Activated naive CD4-positive, alpha-beta T cell treated with Interleukin-2 at 50 U/mL for 16 hours (primary cell): ENCODE results near the gene FBXL7.

Experiments
- DNase-seq: peaks from one replicate; pipeline ENCODE4 v3.0.0-alpha.2; 2020

The FBXL7 gene

DNA sequence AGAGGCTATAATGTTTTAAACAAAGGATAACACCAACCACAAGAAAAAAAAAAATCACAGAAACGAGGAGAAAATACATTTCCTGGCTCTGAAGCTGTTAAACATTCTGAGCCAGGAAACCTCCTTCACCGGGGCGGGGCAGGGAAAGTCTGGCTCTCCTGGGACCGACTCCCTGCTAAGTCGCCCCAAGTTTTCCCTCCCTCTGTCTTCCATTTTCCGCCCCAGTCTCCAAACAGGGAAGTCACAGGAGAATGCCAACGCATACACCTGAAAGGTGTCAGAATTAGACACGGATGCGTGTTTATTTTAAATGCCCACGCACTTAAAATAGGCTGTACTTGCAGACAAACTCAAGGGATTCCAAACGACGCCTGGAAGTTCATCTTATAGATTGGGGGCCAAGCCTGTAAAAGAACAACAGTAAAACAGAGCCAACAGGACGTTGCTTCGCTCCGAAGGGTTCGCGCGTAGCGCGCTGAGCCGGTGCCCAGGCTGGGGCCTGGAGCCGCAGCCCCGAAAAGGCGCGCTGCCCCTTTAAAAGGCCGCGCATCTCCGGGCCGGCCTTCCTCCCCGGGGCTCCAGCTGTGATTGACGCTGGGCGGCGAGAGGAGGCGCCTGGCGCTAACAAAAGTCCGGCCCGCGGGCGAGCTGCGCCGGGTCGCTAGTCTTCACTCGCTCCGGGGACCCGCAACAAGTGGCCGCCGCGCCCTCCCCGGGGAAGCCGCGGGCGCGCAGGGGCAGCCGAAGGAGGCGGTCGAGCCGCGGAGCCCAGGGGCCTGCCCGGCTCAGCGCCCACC is at the start of gene FBXL7:
TSS of gene FBXL7 (plus strand) at position 653 of the 797 bp plus-strand sequence.
- DNase-seq: no peak

DNA sequence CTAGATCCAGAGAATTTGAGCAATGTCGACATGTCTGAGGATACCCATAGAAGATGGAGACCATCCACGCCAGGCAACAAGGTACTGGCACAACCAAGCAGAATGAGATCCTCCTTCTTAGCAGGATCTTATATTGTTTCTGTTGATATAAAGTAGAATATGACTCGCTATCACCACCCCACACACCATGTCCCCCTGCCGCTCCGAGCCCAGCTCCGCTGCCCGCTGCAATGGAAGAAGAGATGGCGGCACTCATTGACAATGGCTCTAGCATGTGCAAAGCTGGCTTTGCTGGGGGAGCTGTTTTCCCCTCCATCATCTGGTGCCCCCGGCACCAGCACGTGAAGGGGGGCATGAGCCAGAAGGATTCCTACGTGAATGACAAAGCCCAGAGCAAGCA is 49.5 kb upstream of the FBXL7 start:
- no peak for DNase-seq

DNA sequence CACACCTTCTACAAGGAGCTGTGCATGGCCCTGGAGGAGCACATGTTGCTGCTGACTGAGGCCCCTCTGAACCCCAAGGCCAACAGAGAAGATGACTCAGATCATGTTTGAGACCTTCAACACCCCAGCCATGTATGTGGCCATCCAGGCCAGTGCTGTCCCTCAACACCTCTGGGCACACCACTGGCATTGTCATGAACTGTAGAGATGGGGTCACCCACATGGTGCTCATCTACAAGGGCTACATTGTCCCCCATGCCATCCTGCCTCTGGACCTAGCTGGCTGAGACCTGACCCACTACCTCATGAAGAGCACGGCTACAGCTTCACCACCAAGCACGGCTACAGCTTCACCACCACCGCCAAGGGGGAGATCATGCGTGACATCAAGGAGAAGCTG is 49.0 kb upstream of the FBXL7 start:
- DNase-seq: no peak

DNA sequence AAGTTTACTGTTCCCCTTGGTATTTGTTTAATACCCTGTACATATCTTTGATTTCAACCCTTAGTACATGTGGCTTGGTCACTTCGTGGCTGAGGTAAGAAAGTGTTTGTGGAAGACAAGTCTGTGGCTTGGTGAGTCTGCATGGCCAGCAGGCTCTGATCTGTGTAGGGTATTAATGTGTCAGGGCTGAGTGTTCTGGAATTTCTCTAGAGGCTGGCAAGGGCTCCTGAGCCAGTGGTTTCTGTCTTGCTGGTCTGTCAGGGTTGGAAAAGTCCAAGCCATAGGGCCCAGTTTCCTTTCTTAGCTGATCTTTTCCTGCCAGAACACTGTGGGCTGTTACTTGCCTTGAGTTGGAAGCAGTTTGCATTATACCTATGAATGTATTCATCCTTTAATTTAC is 48.0 kb upstream of the FBXL7 start:
- DNase-seq: no peak

DNA sequence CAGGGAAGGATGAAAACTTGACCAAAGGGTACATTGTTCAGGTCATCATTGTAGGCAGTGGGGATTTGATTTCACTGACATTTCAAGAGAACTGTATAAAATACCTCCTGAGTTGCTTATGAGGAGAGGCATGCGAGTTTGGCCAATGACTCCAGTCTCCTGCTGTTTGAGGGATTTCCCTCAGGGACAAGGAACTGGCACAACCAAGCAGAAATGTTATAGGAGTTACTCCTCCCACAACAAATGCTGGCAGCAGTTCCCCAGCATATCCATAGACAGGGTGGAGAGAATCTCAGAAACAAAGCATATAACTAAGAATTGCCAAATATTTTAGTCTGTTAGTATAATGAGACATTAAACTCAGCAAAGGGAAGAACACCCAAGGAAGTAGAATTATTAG is 47.2 kb upstream of the FBXL7 start:
- DNase-seq: no peak

DNA sequence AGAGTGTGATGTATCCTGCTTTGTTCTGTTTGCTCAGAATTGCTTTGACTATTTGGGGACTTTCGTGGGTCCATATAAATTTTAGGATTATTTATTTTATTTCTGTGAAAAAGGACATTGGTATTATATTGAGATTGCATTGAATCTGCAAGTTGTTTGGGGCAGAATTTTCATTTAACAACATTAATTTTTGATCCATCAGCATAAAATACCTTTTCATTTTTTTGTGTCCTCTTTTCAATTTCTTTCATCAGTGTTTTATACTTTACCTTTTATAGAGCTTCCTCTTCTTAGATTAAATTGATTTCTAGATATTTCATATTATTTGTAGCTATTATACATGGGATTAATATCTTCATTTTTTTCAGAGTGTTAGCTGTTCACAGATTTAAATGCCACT is 40.8 kb upstream of the FBXL7 start:
- no peak for DNase-seq

DNA sequence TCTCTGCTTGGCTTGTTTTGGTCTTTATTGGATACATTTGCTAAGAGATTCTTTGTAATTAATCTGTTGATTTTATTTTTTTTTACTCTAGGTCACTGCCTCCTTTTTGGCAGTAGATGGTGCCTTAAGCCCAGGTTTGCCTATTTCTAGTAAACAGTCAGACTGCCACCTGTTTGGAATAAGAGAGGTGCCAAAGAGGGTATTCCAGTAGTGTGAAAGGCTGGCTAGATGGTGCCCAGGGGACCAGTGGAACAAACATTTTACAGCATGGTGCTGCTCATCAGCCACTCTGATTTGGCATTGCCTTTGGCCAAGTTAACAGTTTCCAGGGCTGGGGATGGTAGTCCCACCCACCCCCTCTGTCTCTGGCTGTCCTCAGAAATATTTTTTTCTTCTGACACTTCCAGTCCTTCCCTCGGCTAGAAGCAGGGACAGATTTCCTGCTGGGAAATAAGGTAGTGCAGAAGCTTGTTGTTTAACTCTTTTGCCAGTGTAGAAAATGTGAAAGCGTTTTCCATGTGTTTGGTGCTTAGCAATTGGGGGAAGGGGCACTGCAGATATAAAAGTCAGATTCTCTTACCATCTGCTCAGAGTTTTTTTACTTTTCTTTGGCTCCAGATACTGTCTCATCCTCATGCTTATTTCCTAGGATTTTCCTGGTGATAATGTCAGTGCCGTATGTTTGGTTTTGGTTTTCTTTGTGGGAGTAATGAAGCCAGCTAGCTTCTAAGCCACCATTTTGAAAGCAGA is 36.6 kb upstream of the FBXL7 start:
- DNase-seq: no peak

DNA sequence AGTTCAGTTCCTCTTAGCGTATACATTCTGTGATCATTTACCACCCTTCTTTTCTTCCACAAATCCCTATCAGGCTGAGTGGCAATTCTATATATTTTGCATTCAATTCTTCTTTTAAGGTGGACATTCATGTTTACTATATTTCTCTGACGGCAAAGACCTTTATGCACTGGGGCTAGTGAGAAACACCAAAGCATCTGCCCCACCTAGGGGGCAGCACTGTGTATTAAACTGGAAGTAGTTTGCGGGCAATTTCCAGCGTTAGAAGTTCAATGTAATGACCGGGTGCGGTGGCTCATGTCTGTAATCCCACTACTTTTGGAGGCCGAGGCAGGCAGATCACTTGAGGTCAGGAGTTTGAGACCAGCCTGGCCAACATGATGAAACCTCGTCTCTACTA is 27.9 kb upstream of the FBXL7 start:
- DNase-seq: no peak

DNA sequence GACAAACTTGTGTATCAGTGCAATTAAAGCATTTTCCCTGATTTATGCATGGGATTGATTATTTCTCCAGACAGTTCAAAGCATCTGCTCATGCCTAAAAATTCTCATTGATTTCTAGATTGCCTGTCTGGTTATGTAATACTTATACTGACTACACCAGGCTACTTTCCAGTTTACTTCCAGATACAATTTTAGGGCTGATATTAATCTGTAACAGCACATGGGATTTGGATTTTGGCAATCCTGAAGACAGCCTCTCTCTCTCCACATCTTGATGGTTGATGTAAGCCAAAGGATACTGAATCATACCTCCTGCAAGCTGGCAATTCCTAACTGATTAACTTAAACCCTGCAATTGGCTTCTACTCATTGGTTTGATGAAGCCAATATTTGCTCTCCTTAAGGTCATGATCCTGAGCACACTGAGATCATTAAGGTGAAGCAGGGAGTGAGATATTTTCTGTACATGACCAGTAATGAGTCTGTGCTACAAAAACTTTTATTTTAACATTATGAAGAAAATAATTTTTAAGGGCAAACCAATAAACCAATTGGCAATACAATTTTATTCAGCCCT is 25.7 kb upstream of the FBXL7 start:
- no peak for DNase-seq

DNA sequence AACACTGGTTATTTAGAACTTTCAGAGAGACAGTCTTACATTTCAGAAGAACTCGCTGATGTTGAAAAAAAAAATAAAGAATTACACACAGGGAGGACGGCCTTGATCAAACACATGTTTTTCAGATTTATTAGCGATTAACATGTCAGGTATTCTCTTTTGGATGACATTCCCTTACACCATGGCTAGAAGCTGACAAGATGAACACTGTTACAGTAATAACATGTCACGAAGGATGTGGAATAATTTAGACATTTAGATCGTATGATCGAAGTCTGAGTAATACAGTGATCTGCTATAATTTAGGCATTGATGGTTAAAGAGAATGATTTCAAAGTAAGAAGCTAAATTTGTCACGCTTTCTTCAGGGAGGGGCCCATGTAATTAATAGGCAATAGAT is 24.6 kb upstream of the FBXL7 start:
- DNase-seq: no peak

DNA sequence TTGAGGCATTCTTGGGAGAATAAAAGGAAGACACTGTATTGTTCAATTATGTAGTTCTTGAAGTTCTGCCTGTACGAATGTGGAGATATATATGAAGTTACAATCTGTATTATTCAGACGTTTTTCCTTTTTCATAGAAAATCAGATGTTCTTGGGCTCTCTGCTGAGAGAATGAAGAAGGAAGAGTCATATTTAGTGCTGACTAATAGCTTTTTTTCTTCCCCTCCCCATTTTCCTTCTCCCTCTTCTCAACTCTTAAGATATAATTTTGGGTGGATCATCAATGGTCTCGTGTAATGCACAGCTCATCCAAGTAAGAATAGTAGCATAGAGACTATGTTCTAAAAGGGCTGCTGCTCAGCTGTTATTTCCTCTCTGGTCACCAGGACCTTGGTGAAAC is 23.0 kb upstream of the FBXL7 start:
- no peak for DNase-seq

DNA sequence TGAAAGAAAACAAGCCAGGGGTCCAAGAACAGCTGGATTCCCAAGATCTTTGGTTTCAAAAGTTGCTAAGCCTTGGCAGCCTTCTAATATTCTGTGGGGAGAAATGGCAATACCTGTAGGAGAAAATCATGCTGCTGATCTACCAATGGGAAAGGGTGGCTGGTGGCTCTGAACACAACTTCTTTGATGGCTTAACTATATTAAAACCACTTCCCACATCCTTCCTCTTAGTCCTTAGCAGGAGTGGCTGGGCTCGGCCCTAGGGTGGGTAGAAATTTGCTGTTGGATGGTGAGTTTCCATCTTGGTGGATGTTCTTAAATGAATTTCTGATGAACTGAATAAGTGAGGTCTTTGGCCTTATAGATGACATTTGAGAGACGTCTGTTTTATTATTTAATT is 19.5 kb upstream of the FBXL7 start:
- DNase-seq: no peak

DNA sequence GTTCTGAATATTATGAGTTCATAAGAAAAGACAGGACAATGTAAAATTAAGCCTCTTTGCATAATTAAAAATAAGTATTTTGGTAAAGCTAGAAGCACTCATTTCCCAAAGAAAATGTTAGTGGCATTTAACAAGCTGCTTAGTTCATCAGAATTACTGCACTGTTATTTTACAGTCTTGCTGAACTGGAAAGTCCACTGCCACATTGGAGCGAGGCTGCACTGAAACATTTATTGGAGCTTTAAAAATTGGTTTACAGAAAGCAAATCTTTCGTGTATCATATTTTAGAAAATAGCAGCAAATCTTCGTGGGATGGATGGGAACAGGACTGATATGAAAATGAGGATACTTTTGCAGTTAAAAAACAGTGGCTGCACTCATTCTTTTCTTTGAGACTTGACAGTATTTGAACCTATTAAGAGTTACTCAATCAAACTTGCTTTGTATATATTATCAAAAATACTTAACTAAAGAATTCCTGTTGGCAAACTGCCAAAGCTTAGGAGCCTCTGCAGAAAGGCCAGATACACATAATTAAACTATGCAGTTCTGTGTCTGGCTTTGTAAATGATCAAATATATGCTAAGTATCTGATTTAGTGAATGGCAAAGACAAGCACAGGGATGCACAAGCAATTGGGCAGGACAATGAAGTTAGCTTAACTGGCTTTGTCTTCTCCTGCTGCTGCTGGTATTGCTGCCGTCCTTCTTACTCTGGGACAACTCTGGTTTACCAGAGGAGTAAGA is 16.5 kb upstream of the FBXL7 start:
- no peak for DNase-seq

DNA sequence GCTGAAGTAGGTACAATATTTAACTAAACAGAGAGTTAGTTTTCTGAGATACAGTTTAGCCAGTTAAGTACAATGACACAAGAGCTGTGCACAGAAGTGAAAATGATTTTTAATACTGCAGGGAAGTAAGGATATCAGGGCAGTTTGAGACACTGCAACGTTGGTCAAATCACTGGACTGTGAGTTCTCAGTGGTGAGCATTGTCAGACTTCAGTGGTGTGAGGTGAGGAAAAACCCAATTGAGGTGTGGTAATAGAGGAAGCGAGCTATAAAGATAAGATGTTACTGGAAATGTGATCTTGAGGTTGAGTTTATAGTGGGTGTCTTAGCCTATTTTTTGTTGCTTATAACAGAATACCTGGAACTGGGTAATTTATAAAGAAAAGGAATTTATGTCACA is 12.8 kb upstream of the FBXL7 start:
- no peak for DNase-seq

DNA sequence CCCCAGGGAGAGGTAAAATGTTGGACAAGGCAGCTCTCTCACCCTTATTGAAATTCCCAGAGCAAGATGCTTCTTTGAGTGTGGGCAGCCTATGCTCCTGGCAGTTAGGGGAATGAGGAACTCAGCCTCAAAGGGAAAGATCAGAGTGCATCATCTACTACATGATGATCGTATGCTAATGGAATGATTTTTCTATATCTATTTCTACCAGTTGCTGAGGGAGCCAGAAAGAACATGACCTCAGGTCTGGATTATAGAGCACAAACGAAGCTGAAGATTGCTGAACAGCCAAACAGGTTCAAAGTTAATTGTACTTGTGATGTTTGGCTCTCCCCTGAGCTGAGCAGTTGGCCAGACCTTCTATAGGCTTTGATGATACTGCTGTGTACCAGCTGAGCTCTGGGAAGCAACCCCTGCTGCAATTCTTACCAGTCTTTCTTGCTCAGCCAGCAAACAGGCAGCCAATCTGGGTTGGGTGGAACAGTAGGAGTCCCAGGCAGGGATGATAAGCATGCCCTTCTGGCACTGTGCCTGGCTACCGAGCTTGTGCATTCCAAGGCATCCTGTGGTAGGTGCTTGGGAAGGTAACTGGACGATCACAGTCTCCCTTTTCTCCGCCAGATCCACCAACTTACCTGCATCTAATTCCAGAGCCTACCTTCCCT is 10.3 kb upstream of the FBXL7 start:
- DNase-seq: no peak

DNA sequence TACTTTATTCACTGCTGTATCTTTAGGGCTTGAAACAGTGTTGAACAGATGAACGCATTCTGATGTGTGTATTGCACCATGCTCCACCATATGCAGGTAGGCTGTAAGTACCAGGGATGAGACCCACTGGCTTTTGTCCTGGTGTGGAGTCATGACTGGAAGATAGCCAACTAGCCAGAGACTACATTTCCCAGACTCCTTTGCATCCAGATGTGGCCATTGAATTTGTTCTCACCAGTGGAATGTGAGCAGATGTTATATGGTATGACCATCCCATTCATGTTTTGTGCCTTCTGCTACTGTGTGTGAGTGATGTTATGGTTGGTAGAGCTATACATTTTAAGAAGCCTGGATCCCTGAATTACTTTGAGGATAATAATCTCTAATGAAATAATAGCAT is 7.4 kb upstream of the FBXL7 start:
- DNase-seq: no peak

DNA sequence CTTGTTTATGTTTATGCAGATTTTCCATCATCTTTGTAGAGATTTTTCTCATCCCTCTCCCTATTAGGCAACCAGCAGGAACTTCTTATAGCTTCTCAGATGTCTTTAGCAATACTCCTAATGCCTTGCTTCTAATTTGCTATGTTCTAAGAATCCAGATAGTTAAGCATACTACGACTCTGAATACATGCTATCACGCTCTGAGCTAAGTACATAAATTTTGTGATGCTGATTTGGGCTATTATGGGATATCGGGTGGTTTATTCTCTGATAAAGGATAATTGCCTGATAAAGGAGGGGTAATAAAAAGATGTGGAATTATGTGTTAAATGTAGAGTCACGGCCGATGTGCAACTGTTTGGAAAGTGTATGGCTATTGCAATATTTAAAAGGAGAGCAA is 6.5 kb upstream of the FBXL7 start:
- DNase-seq: no peak

DNA sequence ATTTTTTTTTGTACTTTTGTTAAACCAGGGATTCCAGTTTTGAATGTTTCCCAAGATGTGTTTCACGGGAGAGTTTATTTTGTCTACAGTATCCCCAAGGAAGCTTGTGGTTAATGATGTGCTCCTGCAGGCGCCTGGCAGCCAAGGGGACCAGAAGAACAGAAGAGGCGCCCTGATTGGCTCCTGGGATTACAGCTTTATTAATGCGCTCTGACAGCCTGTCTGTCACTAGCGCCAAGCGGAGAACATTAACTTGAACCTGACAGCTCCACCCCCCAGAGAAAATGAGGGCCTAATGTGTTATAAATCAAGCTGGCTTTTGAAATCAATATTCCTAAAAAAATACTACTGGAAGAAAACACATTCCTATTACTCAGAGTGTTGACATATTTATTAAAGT is 5.0 kb upstream of the FBXL7 start:
- DNase-seq: no peak

DNA sequence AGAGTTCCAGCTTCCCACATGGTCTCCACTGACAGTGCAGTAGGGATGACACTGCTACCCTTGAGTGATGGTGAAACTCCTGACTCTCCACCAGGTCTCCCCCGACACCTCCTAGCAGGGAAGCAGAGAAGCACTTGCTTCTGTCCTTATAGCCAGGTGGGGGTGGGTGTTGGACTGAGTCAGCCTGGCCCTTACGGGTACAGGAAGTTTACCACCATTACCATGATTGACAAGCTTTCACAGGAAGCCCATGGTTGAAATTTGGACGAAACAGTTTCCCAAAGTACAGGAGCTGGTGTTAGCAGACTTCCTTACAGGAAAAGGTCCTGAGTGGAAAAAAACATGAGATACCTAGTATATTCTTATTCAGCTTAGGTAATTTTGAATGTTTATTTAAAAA is 3.1 kb upstream of the FBXL7 start:
- no peak for DNase-seq

DNA sequence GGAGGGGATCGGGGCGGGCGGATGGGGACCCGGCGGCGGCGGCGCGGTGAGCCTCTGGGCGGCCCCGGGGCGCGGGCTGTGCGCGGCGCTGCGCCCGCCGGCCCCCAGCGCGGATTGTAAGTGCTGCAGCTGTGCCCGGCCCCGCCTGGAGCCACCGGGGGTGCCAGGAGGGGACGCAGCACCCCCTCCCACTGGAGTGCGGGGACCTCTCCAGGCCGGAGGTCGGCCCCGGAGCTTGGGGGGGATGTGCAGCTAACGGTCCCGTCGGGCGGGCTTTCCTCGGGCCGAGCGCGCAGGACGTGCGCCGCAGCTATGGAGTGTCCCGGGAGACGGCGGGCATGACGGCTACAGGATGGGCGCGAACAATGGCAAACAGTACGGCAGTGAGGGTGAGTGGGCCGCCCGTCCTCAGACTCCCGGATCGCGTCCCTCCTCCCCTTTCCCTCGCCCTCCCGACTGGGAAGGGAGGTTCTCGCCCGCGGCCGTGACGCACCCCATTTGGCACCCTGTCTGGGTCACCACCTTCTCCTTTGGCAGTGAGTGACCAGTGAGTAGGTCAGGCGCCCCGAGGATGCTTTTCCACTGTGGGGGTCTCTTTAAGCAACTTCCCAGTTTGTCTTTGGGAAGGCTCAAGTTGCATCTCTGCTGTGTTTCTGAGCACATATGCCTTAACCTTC is 483 bp downstream of the FBXL7 start:
- no peak for DNase-seq

DNA sequence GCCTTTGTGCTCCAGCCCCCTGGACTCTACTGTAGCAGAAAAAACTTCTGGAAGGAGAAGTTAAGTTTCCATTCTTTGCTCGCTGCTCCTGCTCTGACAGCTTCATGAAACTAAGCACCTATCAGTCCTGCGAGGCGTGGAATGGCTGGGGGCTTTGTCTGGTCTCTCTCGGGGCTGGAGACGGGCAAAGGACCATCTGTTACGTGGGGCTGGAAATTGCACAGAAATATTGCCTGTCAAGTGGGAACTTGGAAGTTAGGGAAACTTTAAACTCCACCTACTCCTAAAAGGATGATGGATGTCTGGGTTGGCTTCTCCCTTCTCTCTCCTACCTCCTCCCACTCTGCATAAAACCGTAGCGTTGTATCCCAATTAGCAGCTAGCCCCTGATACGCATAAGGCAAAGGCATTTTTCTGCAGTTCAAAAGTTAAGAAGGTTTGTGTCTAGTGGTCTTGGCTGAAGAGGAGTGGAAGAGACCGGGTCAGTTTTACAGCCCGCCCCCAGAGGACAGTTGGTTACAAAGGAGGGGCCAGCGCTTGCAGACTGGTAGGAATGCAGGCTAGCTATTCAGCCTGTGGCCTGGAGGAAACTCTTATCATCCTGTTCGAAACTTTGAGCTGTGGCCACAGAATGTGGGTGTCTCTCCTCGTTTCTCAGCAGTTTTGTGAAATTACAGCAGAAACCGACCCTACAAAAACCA is 1.3 kb downstream of the FBXL7 start:
- DNase-seq: no peak

DNA sequence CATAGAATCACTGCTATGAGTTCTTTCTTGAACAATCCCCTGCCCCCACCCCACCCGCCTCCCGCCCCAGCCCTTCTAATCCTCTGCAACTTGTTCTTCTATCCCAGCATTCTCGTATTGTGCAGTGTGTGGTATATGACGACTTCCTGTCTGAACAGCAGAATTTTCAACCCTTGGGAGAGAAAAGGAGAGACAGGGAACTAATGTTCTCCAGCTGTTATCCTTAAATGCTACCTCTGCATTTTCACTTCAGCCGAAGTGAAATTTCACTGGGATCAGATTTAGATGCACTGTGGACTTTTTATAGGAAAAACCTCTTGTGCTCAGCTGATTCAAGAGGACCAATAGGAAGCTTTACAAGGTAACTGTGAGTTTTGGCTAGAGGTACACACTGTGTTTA is 2.2 kb downstream of the FBXL7 start:
- DNase-seq: no peak
